ENCODE data around the gene ETS1.

- TF ChIP-seq POLR2A (IDR thresholded peaks at IDR 0.05; ENCODE audit: low read length) (no peak), CTCF (IDR thresholded peaks at IDR 0.05) (no peak), USF2 (IDR thresholded peaks at IDR 0.05) (no peak), EP300 (IDR thresholded peaks at IDR 0.05) (no peak), MYC (IDR thresholded peaks at IDR 0.05; ENCODE audit: borderline replicate concordance, low read length) (no peak), ELK1 (IDR thresholded peaks at IDR 0.05; ENCODE audit: low read depth, low read length) (no peak), RNF2 (IDR thresholded peaks at IDR 0.05; ENCODE audit: borderline replicate concordance, low read depth) (no peak), HDAC2 (IDR thresholded peaks at IDR 0.05) (no peak), RFX5 (IDR thresholded peaks at IDR 0.05) (no peak), ZSCAN20 (CRISPR knock-in tag; IDR thresholded peaks at IDR 0.05) (no peak), MAFK (IDR thresholded peaks at IDR 0.05; ENCODE audit: partially characterized antibody) (no peak), CHD2 (IDR thresholded peaks at IDR 0.05; ENCODE audit: low read length, partially characterized antibody) (no peak), SREBF2 (IDR thresholded peaks at IDR 0.05) (no peak), CEBPB (IDR thresholded peaks at IDR 0.05) (no peak)
Observed at GRCh38 chr11:128516886-128517285, 70.5 kb downstream of the ETS1 start.

Measured in A549 (cell line).